HS-27A (cell line): Measurements from ENCODE around the gene DNAJC11.
"Not testable (repeated sequence)": the region's sequence is repeated elsewhere in the genome, so short reads cannot be mapped to it uniquely, and the experiment has no call there.

ENCODE experiments used
- DNase-seq: peaks from one replicate; pipeline ENCODE4 v3.0.0-alpha.2; 2012; ENCODE audit warnings: low read depth, missing footprints

DNAJC11 gene

GRCh38 chr1:6701437-6702153, at the start of gene DNAJC11:
DNAJC11 (minus strand) TSS chr1:6701816; CDS start chr1:6701800, 16 bp downstream.
- DNase-seq, result peak; percentile 62

- no peak for DNase-seq
Observed at GRCh38 chr1:6750490-6750889, 48.9 kb upstream of the DNAJC11 start.

DNA sequence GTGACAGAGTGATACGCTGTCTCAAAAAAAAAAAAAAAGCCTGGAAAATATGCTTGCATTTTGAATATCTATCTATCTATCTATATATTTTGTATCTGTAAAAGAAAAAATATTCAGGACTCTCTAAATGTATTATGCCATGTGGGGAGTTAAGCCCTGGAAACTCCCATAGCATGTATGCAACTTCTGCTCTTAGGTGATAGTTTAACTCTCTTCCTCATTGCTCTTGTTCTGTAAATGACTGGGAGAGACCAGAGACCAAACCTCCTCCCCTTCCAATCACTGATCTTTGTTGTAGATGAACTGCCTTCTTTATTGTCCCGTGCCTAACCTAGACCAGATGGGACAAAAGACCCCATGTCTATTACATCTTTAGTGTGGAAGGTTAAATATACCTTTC, 46.1 kb upstream of the DNAJC11 start:
- DNase-seq, result no peak

DNA sequence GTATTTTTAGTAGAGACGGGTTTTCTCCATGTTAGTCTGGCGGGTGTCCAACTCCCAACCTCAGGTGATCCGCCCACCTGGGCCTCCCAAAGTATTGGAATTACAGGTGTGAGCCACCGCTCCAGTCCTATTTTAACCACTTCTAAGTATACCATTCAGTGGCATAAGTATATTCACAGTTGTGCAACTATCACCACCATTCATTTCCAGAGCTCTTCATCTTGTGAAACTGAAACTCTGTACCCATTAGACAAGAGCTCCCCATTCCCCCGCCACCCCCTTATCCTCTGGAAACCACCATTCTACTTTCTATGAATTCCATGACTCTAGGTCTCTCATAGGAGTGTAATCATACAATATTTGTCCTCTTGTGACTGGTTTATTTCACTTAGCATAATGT, 43.5 kb upstream of the DNAJC11 start:
- no peak for DNase-seq

- peak; percentile 50 for DNase-seq
Observed at GRCh38 chr1:6743189-6744101, 41.8 kb upstream of the DNAJC11 start.

GRCh38 chr1:6742676-6743188, 41.1 kb upstream of the DNAJC11 start:
- DNase-seq, result not testable (repeated sequence)

GRCh38 chr1:6738987-6739676, 37.5 kb upstream of the DNAJC11 start:
- DNase-seq, result no peak

- no peak for DNase-seq
Observed at GRCh38 chr1:6732942-6733341, 31.3 kb upstream of the DNAJC11 start.

- no peak for DNase-seq
Observed at GRCh38 chr1:6731905-6732304, 30.3 kb upstream of the DNAJC11 start.

DNA sequence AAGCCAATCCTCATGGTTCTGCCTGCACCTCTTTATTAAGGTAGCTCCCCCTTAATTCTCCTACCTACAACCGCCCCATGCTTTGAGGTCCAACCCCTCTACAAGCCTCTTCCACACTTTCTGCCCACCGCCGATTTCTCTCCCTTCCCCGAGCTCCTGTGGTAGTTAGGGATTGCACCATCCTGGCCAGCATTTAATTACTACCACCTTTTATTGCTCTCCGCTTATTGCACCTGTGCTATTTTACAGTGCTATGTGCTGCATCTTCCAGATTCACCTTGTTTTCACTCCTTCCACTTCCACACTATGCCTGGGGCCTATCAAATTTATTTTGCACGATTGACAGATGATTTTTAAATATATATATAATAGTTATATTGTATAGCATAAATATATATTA, 29.3 kb upstream of the DNAJC11 start:
- DNase-seq, result no peak

- no peak for DNase-seq
Observed at GRCh38 chr1:6730473-6730872, 28.9 kb upstream of the DNAJC11 start.

GRCh38 chr1:6727535-6727934, 25.9 kb upstream of the DNAJC11 start:
- no peak for DNase-seq

- DNase-seq, result no peak
Observed at GRCh38 chr1:6726253-6726652, 24.6 kb upstream of the DNAJC11 start.

DNA sequence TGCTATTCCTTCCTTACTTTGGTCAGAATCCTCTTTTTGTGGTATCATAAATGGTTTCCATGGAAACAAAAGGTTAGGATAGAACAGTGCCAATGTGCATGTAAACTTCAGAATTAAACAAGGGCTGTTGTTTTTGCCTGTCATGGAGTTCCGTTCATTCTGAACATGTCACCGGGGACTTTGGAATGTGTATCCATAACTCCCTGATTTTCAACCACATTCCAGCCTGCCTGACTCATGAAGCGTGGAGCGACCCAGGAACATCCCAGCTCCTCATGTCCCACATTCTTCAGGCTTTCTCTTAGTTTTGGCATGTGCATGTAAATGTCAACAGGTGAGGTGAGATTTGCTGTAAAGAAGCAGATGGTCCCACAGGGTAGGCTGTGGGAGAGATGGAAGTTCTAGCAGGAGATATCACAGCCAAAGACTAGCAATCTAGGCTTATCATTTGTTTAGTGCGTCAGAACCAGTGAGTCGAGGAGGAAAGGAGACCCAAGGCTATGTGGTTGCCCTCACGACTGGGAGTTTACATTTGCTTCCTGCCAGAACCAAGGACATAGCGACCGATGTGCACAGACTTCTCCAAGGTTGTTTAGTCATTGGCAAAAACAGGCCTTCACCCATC, 23.0 kb upstream of the DNAJC11 start:
- peak; percentile 93 for DNase-seq

DNA sequence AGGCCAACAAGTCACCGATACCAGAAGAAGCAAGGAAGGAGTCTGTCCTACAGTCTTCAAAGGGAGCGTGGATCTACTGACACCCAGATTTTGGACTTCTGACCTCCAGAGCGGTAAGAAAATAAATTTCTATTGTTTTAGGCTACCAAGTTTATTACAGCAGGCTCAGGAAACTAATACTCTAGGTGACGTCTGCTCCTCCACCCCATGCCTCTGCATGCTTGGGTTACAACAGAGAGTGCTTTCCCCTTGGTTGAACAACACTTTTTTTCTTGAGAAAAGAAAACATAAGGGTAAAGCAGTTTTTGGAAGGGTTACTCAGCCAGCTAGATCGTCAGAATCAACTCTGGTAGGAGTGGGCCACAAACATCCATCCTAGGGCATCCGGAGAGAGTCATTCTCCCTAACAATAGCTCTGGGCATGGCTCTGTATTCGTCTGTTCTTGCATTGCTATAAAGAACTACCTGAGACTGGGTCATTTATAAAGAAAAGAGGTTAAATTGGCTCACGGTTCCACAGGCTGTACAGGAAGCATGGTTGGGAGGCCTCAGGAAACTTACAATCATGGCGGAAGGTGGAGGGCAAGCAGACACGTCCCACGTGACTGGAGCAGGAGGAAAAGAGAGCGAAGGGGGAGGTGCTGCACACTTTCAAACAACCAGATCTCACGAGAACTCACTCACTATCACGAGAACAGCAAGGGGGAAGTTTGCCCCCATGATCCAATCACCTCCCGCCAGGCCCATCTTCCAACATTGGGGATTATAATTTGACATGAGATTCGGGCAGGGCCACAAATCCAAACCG, 22.2 kb upstream of the DNAJC11 start:
- DNase-seq, result no peak

- no peak for DNase-seq
Observed at GRCh38 chr1:6711174-6711573, 9.6 kb upstream of the DNAJC11 start.

DNA sequence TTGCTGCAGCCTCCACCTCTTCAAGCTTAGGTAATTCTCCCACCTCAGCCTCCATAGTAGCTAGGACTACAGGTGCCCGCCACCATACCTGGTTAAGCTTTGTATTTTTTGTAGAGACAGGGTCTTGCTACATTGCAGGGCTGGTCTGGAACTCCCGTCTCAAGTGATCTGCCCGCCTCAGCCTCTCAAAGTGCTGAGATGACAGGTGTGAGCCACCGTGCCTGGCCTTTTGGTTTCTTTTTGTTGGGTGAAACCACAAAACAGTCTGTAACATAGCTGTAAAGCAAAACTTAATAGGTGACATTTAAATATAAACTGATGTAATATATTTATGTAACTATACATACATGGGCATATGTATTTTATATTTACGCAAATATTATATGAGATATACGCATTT, 3.1 kb upstream of the DNAJC11 start:
- no peak for DNase-seq

GRCh38 chr1:6703016-6703415, 1.4 kb upstream of the DNAJC11 start:
- no peak for DNase-seq

DNA sequence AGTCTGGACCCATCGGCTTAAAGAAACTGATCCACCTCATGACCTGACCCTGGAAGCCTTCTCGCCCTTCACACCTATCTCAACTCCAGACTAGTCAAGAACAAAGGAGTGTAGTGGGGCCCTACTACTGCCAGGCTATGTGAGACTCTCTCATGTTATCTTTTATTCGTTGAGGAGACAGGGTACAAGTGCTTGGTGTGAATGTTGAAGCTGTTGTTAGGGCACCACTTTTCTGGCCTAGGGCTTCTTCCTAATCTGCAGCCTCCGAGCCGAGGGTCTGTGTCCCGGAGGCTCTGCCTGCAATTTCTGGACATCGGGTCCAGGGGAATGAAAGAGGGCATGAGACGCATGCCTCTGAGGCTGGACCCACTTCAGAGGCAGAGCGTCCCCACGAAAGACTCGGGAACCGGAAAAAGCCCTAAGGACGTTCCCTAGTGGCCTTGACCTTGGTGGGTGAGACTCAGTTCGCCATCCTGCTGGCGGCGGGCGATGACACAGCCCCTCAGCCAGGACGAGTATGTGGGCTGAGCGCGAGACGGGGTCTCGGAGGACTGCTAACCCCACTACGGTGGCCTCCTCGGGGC, 671 bp downstream of the DNAJC11 start:
- DNase-seq, result no peak

DNA sequence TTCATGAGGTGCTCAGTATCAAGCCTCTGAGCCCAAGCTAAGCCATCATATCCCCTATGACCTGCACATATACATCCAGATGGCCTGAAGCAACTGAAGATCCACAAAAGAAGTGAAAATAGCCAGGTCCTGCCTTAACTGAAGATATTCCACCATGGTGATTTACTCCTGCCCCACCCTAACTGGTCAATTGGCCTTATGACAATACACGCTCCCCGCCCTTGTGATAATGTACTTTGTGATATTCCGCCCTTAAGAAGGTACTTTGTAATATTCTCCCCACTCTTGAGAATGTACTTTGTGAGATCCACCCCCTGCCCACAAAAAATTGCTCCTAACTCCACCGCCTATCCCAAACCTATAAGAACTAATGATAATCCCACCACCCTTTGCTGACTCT, 1.7 kb downstream of the DNAJC11 start:
- not testable (repeated sequence) for DNase-seq

GRCh38 chr1:6695868-6696267, 5.7 kb downstream of the DNAJC11 start:
- DNase-seq, result no peak
